HEK293 (cell line): Measurements from ENCODE around the gene APOO.

ENCODE experiments used
- GLIS1 ChIP-seq: fragments of 450-650 bp; formaldehyde crosslinking; IDR thresholded peaks from 2 replicates; pipeline ENCODE4 v1.5.1; 2016; ENCODE audit warnings: missing biosample characterization, missing genetic modification characterization
- HOXD13 ChIP-seq: sonication (generic); formaldehyde crosslinking; IDR thresholded peaks from 2 replicates; pipeline ENCODE4 v1.8.0; 2022; ENCODE audit warnings: missing genetic modification reagents, borderline replicate concordance
- ZBTB1 ChIP-seq: fragments of 450-650 bp; formaldehyde crosslinking; IDR thresholded peaks from 2 replicates; pipeline ENCODE4 v1.5.1; 2016; ENCODE audit warnings: missing biosample characterization, missing genetic modification characterization
- ZNF549 ChIP-seq: fragments of 450-650 bp; IDR thresholded peaks from 2 replicates; pipeline ENCODE4 v1.5.1; 2018; ENCODE audit warnings: missing biosample characterization, missing genetic modification characterization, mild to moderate bottlenecking, inconsistent platforms, moderate library complexity
- TF ChIP-seq, protein P1 (sequence below): fragments of 450-650 bp; formaldehyde crosslinking; IDR thresholded peaks from 2 replicates; pipeline ENCODE4 v1.5.1; 2016; ENCODE audit warnings: missing biosample characterization, missing genetic modification characterization
- TF ChIP-seq, protein P2 (sequence below): fragments of 450-650 bp; formaldehyde crosslinking; IDR thresholded peaks from 2 replicates; pipeline ENCODE4 v1.5.1; 2016; ENCODE audit warnings: missing biosample characterization, missing genetic modification characterization

DNA sequence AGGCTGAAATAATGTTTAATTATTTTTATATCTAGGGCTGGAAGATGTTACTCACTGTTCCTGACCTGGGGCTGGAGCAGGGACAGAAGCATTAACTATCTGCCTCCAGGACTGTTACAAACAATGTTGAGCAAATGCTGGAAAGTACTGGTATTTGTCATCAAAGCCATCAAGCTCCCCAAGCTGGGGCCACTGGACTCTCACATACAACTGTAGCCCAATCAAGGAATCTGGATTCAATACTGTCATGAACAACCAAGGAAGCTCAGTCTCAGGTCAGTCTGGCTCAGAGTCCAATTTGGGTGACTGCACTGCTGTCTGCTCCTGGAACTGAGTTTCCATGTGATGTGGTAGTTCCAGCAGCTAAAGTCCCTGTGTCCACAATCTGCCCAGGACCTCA, 50.4 kb downstream of the APOO start:
- TF ChIP-seq ZBTB1 (no peak), ZNF549 (tag by site-specific recombination) (no peak), GLIS1 (tag by site-specific recombination) (no peak), HOXD13 (no peak)
- TF ChIP-seq, protein P1, sequence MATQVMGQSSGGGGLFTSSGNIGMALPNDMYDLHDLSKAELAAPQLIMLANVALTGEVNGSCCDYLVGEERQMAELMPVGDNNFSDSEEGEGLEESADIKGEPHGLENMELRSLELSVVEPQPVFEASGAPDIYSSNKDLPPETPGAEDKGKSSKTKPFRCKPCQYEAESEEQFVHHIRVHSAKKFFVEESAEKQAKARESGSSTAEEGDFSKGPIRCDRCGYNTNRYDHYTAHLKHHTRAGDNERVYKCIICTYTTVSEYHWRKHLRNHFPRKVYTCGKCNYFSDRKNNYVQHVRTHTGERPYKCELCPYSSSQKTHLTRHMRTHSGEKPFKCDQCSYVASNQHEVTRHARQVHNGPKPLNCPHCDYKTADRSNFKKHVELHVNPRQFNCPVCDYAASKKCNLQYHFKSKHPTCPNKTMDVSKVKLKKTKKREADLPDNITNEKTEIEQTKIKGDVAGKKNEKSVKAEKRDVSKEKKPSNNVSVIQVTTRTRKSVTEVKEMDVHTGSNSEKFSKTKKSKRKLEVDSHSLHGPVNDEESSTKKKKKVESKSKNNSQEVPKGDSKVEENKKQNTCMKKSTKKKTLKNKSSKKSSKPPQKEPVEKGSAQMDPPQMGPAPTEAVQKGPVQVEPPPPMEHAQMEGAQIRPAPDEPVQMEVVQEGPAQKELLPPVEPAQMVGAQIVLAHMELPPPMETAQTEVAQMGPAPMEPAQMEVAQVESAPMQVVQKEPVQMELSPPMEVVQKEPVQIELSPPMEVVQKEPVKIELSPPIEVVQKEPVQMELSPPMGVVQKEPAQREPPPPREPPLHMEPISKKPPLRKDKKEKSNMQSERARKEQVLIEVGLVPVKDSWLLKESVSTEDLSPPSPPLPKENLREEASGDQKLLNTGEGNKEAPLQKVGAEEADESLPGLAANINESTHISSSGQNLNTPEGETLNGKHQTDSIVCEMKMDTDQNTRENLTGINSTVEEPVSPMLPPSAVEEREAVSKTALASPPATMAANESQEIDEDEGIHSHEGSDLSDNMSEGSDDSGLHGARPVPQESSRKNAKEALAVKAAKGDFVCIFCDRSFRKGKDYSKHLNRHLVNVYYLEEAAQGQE (tag by site-specific recombination), result no peak
- TF ChIP-seq, protein P2, sequence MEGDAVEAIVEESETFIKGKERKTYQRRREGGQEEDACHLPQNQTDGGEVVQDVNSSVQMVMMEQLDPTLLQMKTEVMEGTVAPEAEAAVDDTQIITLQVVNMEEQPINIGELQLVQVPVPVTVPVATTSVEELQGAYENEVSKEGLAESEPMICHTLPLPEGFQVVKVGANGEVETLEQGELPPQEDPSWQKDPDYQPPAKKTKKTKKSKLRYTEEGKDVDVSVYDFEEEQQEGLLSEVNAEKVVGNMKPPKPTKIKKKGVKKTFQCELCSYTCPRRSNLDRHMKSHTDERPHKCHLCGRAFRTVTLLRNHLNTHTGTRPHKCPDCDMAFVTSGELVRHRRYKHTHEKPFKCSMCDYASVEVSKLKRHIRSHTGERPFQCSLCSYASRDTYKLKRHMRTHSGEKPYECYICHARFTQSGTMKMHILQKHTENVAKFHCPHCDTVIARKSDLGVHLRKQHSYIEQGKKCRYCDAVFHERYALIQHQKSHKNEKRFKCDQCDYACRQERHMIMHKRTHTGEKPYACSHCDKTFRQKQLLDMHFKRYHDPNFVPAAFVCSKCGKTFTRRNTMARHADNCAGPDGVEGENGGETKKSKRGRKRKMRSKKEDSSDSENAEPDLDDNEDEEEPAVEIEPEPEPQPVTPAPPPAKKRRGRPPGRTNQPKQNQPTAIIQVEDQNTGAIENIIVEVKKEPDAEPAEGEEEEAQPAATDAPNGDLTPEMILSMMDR, result no peak
